Hepatocyte (in vitro differentiated cells): ENCODE measurements around the gene CCDC27.

ENCODE experiments used
- EZH2 ChIP-seq: fragments of 200-600 bp; sonication (generic); IDR thresholded peaks from 2 replicates; pipeline ENCODE4 v1.6.1; 2016; ENCODE audit warnings: antibody characterized with exemption, mild to moderate bottlenecking, borderline replicate concordance
- EZH2phosphoT487 ChIP-seq: fragments of 200-600 bp; sonication (generic); IDR thresholded peaks from one replicate; pipeline ENCODE4 v1.6.1; 2018; ENCODE audit warnings: antibody characterized with exemption, mild to moderate bottlenecking, low read depth, moderate library complexity; ENCODE audit not compliant: unreplicated experiment, severe bottlenecking
- TF ChIP-seq, protein P1 (sequence below): fragments of 200-600 bp; sonication (generic); IDR thresholded peaks from 2 replicates; pipeline ENCODE4 v1.5.1; 2016; ENCODE audit warnings: antibody characterized with exemption, mild to moderate bottlenecking; ENCODE audit not compliant: poor library complexity

DNA sequence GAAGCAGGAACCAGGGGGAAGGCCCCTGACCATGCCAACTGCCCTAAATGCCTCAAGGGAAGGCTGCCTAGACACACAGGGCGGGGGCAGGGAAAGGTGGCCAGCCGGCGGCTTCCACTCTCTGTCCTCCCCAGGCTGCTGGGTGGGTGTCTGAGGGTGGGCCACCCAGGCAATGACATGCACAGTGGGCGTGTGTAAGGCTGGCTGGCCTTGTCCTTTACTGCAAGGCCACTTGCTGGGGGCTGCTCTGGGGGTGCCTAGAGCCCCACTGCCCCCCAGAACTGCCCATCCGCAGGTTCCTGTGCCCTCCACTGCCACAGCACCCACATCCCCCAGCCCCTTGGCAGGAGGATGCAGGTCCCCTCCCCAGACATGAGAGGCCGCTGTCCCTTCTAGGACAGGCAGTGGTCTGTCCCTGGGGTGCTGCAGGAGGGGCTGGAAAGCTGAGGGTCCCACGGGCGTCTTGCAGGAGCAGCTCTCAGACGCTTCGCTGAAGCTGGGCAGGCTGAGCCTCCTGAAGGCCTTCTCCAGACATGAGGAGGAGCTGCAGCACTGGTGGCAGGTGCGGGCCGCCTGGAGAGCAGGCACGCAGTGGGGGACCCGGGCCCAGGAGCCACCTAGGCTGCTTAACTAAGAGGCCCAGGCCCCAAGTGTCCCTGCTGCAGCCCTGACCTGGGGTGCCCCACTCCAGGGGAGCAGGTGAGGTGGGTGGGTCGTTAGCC is 10.1 kb downstream of the CCDC27 start:
- TF ChIP-seq, protein P1, sequence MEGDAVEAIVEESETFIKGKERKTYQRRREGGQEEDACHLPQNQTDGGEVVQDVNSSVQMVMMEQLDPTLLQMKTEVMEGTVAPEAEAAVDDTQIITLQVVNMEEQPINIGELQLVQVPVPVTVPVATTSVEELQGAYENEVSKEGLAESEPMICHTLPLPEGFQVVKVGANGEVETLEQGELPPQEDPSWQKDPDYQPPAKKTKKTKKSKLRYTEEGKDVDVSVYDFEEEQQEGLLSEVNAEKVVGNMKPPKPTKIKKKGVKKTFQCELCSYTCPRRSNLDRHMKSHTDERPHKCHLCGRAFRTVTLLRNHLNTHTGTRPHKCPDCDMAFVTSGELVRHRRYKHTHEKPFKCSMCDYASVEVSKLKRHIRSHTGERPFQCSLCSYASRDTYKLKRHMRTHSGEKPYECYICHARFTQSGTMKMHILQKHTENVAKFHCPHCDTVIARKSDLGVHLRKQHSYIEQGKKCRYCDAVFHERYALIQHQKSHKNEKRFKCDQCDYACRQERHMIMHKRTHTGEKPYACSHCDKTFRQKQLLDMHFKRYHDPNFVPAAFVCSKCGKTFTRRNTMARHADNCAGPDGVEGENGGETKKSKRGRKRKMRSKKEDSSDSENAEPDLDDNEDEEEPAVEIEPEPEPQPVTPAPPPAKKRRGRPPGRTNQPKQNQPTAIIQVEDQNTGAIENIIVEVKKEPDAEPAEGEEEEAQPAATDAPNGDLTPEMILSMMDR: no peak
- no peak for TF ChIP-seq EZH2
- no peak for TF ChIP-seq EZH2phosphoT487
